KOPT-K1 (cell line): ENCODE measurements around the gene AMPD3.
A peak's percentile ranks its signal among the peaks of the same experiment; 100 is the strongest.
"Not testable (repeated sequence)": the region's sequence is repeated elsewhere in the genome, so short reads cannot be mapped to it uniquely, and the experiment has no call there.

Experiments
- H3K27ac ChIP-seq: fragments of 200-600 bp; sonication (generic); 2 replicates; pipeline ENCODE4 v1.5.1; 2016; ENCODE audit warnings: antibody characterized with exemption, mild to moderate bottlenecking, low read depth, low read length; ENCODE audit not compliant: poor library complexity, severe bottlenecking
- H3K36me3 ChIP-seq: fragments of 200-600 bp; sonication (generic); 2 replicates; pipeline ENCODE4 v1.5.1; 2017; ENCODE audit warnings: antibody characterized with exemption, mild to moderate bottlenecking, low read length, moderate library complexity; ENCODE audit not compliant: insufficient read depth
- H3K9me3 ChIP-seq: fragments of 200-600 bp; sonication (generic); 2 replicates; pipeline ENCODE4 v1.5.1; 2017; ENCODE audit warnings: antibody characterized with exemption, low read length, mild to moderate bottlenecking; ENCODE audit not compliant: insufficient read depth, poor library complexity, severe bottlenecking

Gene AMPD3

DNA sequence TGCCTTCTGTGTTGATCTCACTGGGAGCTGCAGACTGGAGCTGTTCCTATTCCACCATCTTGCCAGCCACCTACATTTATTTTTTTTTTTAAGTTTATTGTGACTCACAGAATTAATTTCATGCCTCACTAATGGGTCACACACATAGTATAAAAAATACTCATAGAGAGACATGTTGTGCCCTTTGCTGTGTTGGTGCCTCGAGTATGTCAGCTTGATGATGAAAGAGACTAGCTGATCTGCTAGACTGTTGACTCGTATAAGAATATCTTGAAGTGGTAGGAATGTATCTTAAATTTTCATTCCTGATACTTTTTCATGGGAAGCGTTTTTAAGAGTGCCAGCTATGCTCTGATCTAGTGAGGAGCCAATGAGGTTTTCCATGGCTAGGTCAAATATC, 28.6 kb upstream of the AMPD3 start:
- Histone ChIP-seq H3K9me3 (peaks cover 5% of the 10 kb centered on the region), H3K36me3 (no peaks in the 10 kb centered on the region), H3K27ac (no peak overlapping the region)

DNA sequence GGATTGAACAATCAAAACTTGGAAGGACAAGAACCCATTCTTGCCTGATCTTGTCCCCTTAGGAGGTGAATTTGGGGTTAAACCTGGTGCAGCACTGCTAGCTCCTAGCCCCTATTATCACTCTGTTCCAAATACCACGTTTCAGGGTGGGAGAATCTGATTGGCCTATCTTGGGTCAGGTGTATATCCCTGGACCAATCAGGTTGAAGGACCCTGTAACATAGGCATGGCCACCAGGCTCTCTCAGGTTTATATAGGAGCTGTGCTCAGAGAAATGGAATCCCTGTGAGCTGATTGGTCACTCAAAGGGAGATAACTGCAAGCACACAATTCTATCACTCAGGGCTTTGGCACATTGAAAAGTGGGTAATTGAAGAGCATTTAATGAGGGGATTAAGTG, 26.6 kb upstream of the AMPD3 start:
- Histone ChIP-seq H3K36me3 (no peaks in the 10 kb centered on the region), H3K27ac (no peak overlapping the region), H3K9me3 (peaks cover 5% of the 10 kb centered on the region)

DNA sequence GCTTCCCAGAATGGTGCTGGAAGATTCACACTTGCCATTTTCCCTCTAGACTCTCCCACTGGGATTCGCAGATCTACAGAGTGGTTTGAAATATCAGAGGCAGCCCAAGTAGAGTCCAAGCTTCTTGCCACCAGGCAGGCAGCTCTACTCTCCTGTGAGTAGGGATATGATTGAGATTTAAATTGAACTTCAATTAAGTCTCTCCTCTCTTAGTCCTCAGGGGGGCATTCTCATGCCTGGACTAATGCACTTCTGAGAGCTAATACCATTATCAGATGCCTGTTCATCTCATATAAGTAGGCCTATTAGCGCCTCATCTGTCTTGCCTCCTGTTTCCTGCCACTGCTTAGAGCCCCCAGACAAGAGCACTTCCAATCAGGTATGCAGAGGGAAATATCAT, 25.5 kb upstream of the AMPD3 start:
- no peak overlapping the region for H3K27ac ChIP-seq
- peaks cover 5% of the 10 kb centered on the region for H3K9me3 ChIP-seq
- no peaks in the 10 kb centered on the region for H3K36me3 ChIP-seq

DNA sequence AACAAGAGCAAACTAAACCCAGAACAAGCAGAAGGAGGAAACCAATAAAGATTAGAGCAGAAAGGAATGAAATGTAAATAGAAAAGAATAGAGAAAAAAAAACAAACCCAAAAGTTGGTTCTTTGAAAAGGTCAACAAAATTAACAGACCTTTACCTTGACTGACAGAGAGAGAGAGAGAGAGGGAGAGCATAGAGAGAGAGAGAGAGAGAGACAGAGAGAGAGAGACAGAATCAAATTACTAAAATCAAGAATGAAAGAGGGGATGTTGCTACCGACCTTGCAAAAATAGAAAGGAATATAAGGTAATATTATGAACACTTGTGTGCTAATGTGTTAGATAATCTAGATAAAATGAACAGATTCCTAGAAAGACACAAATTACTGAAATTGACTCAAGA, 22.6 kb upstream of the AMPD3 start:
- no peaks in the 10 kb centered on the region for H3K36me3 ChIP-seq
- no peaks in the 10 kb centered on the region for H3K9me3 ChIP-seq
- H3K27ac ChIP-seq: no peak overlapping the region

DNA sequence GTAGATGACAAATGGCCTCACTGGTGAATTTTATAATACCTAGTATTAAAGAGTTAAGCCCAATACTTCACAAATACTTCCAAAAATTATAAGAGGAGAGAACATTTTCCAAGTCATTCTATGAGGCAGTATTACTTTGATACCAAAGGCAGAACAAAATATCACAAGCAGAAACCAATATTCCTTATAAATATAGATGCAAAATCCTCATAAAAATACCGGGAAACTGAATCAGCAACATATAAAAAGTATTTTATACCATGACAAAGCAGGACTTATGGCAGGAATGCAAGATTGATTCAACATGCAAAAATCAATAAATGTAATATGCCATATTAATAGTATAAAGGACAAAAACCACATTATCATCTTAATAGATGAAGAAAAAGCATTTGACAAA, 22.1 kb upstream of the AMPD3 start:
- Histone ChIP-seq H3K9me3 (no peaks in the 10 kb centered on the region), H3K36me3 (no peaks in the 10 kb centered on the region), H3K27ac (no peak overlapping the region)

DNA sequence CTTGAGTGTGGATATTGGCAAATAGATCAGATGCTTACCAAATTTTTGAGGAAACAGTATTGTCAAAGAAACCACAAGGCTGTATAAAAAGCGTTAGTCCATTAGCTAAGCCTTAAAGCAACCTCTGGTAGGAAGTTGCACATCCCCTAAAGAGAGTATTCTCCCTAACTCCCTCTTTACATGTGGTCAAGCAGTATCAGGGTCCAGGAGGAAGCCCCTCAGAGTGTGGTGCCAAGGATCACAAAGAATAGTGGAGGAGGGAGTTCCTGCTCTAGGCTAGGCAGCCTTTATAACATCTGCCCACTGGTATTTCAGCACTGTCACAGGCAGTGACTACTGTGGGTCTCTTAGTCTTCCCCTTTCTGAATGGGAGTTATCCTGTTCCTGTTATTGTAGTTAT, 18.8 kb upstream of the AMPD3 start:
- Histone ChIP-seq H3K9me3 (no peaks in the 10 kb centered on the region), H3K27ac (no peak overlapping the region)

DNA sequence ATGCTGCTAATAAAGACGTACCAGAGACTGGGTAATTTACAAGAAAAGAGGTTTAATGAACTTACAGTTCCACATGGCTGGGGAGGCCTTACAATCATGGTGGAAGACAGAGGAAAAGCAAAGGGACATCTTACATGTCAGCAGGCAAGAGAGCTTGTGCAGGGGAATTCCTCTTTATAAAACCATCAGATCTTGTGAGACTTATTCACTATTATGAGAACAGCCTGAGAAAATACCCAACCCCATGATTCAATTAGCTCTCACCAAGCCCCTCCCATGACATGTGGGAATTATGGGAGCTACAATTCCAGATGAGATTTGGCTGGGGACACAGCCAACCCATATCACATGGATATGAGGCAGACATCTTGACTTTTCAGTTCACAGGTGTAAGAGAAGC, 18.4 kb upstream of the AMPD3 start:
- H3K36me3 ChIP-seq, H3K9me3 ChIP-seq, H3K27ac ChIP-seq: not testable (repeated sequence)

More for the DNA sequence above, 18.8 kb upstream of the AMPD3 start:
- H3K36me3 ChIP-seq: no peaks in the 10 kb centered on the region

DNA sequence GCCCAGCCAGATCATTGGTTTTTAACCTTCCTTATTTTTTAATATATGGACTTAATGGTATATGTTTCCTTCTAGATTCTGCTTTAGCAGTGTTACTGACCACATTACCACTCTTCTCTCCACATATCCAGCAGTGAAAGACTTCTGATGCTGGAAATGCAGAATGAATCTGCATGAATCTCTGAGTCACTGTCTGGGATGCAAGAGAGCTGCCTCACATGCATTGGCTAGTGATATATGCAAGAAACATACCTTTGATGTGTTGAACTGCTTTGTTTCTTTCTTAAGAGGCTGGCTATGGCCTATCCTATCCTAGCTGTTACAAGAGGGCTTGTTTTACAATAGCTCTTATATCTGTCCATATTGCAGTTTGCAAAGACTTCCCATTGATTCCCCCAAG, 16.6 kb upstream of the AMPD3 start:
- H3K27ac ChIP-seq: no peak overlapping the region

DNA sequence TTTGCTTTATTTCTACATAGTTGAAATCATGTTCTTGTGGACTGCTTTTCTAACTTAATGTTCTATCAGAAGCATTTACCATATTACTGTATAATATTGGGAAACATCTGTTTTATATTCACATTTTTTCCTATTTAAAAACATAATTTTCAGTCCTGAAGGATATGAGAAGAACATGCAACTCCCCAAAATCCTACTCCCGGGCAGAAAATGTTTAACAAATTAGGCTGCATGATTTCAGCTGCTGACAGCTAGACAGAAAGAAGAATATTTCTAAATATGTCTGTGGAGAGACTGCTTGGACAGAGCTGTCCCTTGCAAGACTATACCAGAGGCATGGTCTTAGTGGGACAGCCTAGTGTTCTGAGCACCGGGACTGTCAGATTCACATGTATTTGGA, 15.7 kb upstream of the AMPD3 start:
- no peak overlapping the region for H3K27ac ChIP-seq
- H3K36me3 ChIP-seq: no peaks in the 10 kb centered on the region
- no peaks in the 10 kb centered on the region for H3K9me3 ChIP-seq

More for the DNA sequence above, 16.6 kb upstream of the AMPD3 start:
- no peaks in the 10 kb centered on the region for H3K36me3 ChIP-seq
- no peaks in the 10 kb centered on the region for H3K9me3 ChIP-seq

DNA sequence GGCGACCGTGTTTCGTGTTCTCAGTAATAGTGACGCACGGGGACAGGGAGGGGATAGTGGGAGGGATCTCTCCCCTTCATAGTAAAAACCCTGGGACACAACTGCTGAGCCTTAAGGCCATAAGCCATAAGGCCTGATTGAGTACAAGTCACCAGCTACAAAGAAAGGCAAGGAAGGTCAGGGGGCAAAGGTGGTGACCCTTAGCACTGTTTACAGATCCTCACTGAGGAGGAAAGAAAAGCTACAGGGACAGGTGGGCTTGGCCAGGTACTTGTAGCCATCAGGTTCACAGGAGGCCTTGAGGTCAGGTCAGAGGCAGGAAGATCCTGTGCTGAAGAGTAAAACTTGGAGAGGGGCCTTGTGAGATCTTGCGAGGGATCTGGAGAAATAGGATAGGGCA, 15.1 kb upstream of the AMPD3 start:
- Histone ChIP-seq H3K36me3 (no peaks in the 10 kb centered on the region), H3K27ac (no peak overlapping the region), H3K9me3 (no peaks in the 10 kb centered on the region)

DNA sequence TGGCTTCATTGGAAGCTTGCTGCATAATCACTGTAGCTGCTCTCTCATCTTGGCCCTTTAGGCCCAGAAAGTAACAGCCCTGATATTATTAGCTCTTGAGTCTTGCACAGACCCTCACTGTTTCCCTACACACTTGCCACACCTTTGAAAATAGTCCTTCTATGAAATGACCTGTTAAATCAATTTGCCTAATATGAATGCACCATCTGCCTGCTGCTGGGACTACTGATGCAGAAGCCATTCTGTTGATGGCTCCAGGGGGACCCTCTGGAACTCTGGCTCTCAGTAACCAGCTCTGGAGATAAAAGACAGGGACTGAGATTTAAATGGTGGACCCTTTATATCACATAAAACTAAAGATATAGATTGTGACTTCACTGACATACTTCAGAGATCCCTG, 14.7 kb upstream of the AMPD3 start:
- Histone ChIP-seq H3K36me3 (no peaks in the 10 kb centered on the region), H3K27ac (no peak overlapping the region), H3K9me3 (no peaks in the 10 kb centered on the region)

DNA sequence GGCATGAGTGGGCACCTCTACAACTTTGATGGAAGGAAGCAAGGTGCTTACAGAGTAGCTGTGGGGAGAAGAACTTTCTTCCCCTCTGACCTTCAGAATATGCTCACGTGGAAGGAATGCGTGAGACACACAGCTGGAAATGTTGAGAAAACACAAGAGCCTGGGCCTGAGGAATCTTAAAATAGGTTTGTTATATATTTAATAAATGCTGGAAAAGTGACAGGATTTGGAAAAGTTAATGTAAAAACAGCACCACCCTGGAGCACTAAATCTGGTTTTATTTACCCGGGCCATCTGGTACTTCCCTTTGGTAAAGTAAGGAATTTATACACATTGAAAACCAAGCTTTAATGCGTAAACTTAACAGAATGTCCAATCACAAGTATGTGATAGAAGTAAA, 14.0 kb upstream of the AMPD3 start:
- H3K27ac ChIP-seq: no peak overlapping the region
- no peaks in the 10 kb centered on the region for H3K36me3 ChIP-seq
- no peaks in the 10 kb centered on the region for H3K9me3 ChIP-seq

DNA sequence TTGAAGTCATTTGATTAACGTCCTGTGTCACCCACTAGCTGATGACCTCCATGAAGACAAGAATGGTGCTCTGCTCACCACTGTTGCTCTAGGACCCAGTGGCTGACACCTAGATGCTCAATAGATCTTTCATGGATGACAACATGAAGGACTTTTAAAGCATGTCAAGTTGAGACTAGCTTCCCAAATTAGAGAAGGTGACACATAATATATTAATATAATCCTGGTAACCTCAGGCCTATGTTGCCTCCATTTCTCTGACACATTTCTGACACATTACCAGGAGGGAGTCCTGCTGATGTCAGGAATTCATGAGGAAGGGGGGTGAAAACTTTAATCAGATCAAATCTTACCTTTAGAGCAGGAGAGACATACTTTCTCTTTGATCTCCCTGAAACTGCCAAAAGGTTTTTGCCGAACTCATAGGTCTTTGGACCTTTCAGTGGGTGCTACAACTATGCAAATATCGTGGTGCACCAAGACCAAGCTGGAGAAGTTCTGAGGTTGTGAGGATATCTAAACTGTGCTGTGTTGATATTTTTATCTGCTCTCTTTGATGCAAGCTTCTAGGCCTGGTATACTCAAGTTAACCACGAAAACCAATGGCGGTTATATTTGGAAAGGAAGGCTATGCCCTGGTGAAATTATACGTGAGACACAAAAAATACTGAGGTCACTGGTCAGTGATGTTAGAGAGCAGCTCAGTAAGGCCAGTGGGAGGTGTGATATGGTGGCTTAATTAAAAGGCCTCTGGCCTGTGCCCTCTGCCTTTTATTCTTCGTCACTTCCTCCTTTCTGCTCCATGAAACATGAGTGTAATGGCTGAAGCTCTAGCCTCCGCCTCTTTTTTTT, 13.2 kb upstream of the AMPD3 start:
- Histone ChIP-seq H3K36me3 (no peaks in the 10 kb centered on the region), H3K9me3 (no peaks in the 10 kb centered on the region), H3K27ac (no peak overlapping the region)

DNA sequence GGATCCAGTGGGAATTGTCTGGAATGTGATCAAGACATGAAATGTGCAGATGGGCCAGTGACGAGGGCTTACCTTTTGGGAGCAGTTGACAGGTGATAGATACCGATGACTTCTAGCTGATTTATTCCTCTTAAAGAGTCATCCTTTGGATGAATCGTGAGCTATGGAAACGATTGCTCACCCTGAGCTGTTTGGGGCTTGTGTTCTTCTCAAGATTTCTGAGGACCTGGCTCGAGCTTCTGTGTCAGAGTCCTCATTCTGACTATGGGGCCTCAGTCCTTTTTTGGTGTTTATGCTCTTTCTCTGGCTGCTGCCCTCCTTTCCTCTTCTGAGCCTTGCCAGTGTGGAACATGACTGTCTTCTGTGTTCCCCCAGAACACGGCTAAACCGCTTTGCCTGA, 11.9 kb upstream of the AMPD3 start:
- Histone ChIP-seq H3K27ac (no peak overlapping the region), H3K9me3 (no peaks in the 10 kb centered on the region), H3K36me3 (no peaks in the 10 kb centered on the region)

DNA sequence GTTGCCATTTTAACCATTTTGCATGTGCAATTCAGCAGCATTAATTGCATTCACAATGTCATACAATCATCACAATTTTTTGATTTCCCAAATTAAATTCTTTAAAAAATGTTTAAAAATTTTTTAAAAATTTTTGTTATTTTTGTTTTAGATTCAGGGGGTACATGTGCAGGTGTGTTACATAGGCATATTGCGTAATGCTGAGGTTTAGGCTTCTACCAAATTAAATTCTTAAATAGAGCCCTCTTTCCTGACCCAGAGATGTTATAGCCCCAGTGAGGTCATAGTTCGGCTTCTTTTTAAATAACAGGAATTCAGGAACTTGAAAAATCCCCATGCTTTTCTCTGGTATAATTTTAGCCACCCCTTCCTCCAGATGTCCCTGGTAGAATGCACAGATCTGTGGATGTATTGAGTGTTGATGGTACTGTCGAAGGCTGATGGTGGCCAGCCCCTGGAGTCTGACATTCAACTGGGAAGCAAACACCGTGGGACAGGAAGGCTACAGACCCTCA, 11.3 kb upstream of the AMPD3 start:
- Histone ChIP-seq H3K36me3 (no peaks in the 10 kb centered on the region), H3K27ac (no peak overlapping the region), H3K9me3 (no peaks in the 10 kb centered on the region)

DNA sequence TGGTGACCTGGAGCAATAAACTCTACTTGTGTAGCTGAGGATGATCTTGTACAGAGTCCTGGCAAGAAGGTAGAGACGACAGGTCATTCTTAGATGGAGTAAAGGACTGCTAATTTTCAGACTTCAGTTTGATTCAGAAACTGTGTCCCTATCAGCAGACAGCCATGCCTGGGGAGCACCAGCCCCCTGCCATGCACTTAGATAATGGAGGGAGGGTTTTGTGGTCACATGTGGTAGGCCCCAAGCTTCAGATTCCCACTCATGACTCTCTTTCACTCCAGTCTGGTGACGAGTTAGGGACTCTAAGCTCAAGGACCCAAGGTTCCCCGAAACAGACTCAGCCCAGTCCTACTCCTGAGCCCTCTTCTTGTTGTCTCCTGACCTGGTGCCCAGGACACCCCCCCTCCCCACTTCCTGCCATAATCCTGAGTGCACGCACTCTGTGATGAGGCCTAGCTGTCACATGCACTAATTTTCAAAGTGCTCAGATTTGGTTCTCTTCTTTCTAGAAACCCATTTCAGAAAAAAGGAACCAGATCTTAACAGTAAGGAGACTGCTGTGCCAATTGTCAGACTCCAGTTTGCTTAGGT, 10.2 kb upstream of the AMPD3 start:
- peak overlapping the region; percentile 39 for H3K27ac ChIP-seq

More for the DNA sequence above, 10.2 kb upstream of the AMPD3 start:
- Histone ChIP-seq H3K36me3 (no peaks in the 10 kb centered on the region), H3K9me3 (no peaks in the 10 kb centered on the region)
